Dedifferentiated amniotic fluid mesenchymal stem cell (primary cell): ENCODE data around the gene PLIN5.

Experiments used
- DNase-seq: peaks from one replicate; pipeline ENCODE4 v3.0.0-alpha.2; 2016; ENCODE audit errors: extremely low spot score

Gene PLIN5

DNA sequence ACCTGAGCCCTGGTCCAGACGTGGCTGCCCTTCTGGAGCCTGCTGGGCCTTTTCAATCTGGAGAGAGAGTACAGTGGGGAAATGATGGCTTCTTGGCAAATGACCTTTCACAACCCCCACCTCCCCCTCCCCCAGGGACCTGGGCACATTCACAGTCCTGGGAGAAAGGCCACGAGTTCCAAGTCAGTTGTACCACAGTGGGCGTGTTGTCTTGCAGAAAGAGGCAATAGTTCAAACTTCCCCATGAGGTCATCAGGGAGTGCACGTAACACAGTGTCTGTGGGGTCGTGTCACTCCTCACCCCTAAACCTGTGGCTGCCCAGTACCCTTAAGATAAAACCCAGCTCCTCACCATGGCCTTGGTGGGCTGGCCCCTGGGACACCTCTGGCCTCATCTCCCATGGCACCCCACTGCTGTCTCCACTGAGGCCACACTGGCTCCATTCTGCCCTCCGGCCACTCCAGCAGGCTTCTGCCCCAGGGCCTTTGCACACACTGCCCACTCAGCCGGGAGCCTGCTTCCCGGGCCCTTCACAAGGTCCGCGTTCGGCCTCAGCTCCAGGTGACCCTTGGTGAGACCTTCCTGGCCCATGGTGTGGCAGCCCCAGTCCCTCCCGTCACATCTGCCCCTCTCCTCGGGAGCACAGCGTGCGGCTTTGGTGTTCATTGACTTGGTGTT, 30.0 kb downstream of the PLIN5 start:
- DNase-seq, result no peak

DNA sequence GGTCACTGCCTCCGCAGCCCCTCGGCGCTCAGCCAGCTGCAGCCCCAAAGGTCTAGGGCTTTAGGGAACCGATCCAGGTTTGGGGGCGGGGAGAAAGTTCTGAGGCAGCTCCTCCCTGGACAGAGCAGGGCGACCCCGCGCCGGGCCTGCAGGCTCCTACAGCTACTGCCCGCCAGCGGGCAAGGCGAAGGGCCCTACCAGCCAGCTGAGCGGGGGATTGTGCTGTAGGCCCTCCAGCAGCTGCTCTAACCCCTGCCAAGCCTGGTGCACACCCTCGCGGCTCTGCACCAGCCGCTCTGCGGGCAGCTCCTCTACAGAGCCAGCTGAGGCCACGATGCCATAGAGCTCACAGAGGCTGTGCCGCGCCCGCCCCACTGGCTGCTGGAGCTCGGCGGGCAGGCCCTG, 30.7 kb downstream of the PLIN5 start:
- DNase-seq, result no peak

DNA sequence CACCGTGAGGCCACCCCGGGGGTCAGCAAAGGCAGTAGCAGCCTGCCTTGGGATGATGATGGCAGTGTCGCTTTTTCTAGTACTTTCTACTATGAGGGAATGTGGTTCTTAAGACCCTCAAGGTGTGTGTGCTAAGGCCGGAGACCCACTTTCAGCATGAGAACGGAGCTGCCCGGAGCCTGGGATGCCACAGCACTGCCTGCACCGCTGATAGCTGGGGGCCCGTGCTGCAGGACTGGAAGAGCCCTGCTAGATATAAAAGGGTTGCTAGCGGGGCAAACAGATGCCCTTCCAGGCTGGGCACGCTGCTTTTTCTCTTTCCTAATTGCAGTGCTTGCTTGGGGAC, 31.2 kb downstream of the PLIN5 start:
- no peak for DNase-seq

DNA sequence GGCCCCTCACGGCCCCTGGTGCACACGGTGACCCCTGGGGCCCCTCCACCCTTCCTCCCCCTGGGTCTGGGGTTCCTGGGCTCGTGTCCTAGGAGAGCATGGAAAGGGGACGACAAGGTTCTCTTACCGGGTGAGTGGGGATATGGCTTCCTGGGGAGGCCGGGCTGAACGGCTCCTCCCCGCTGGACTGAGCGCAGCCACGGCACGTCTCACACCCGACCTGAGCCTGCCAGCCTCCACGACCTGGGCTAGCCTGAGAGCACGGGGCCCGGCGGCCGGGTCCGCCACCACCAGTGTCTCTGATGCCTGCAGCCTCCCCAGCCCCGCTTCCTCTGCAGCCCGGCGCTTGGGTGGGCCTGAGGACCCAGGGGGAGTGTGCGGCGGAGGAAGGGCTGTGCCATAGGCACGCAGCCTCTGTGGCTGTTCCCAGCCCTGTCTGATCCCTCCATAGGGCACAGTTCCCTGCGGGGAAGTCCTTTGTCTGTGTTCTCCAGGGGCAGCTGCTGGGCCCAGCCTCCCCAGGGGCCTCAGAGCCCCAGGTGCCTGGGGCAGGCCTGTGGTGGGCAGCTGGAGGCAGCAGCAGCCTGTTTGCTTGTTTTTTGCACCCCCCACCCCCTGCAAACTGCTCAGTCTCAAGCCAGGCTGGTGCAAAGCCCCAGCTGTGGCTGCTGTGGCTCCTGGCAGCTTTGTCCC, 31.7 kb downstream of the PLIN5 start:
- DNase-seq, result no peak

DNA sequence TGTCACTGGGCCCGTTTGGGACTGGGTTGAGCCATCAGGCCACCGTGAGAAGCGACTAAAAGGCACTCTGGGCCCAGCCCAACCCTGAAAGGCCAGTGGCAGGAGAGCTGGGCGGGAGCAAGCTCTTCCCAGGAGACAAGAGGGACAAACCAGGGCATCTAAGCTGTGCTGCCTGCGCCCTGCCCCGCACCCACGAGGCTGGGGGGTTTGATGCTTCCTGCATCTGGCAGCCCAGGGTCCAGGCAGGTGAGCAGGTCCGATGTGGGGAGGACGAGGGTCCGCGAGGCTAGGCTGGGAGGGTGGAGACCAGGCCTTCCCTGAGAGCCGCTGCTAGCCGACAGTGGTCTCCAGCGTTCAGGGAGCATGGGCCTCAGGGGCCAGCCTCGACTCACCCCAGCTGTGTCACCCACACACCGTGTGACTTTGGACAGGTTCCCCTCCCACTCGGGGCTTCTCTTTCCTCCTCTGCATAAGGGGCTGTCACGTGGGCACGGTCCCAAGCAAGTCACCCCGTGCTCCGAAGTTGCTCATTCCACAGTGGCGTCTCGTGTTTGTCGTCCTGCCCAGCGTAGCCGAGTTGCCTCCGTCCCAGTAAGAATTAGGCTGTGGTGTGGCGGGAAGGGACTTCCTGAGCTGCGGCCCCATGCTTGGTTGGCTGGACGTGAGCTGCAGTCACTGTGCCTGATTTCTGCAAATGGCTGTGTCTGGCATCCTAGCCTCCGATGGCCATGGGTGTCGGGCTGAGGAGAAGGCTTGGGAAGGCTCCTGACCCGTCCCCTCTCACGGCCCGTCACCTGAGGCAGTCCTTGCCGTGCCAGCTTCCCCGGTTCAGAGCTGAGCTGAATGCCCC, 32.5 kb downstream of the PLIN5 start:
- no peak for DNase-seq

DNA sequence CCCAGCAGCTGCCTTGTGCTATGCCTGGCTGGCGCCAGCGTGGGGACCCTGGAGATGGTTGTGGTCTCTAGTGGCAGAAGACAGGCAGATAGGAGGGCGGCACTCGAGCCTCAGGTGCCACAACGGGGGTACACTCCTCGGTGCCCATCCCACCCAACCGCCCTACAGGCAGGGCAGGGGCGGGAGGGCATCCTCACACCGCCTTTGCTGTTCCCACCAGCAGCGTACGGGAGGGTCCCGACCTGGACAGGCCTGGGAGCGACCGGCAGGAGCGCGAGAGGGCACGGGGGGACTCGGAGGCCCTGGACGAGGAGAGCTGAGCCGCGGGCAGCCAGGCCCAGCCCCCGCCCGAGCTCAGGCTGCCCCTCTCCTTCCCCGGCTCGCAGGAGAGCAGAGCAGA, 33.3 kb downstream of the PLIN5 start:
- DNase-seq, result no peak

DNA sequence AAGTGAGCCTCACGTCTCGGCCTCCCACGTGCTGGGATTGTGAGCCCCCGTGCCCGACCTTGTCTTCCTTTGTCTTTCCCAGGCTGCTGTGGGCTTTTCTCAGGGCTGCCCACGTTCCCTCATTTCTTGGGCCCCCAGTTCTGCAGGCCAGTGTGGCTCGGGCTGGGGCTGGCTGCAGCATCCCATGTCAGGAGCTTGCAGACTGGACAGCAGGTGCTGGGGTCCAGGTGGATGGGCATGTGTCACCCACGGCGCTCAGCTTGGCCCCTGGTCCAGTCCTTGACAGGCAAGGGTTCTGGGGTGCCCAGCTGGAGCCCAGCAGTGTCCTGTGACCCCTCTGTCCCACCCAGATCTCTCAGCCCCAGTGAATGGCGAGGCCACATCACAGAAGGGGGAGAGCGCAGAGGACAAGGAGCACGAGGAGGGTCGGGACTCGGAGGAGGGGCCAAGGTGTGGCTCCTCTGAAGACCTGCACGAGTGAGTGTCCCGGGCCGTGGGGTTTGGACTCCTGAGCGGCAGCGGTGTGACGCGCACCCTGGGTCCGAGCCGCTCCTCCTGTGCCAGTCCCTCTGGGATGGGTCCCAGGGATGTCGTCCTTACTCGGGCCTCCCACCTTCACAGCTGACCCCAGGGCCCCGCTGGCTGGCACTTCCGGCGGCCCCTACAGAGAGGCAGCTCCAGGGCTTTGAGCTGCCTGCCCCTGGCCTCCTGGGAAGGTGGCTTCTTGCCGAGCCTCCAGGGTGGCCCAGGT, 34.0 kb downstream of the PLIN5 start:
- DNase-seq, result no peak

DNA sequence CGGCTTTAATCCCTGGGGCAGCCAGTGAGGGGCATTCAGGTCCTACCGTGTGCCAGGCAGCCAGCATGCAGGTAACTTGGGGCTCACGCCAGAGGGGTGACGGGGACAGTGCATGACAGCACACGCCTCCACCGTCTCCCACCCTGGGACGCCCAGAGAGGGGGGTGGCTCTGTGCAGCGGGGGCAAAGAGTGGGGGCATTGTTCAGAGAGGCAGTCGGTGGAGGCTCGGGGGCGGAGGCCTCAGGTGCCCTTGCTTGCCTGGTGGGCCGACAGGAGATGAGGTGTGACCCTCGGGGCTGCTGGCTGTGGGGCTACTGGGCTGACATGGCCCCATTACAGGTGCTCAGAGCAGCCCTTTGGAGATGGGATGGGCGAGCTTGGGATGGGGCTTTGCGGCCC, 35.2 kb downstream of the PLIN5 start:
- DNase-seq, result no peak

DNA sequence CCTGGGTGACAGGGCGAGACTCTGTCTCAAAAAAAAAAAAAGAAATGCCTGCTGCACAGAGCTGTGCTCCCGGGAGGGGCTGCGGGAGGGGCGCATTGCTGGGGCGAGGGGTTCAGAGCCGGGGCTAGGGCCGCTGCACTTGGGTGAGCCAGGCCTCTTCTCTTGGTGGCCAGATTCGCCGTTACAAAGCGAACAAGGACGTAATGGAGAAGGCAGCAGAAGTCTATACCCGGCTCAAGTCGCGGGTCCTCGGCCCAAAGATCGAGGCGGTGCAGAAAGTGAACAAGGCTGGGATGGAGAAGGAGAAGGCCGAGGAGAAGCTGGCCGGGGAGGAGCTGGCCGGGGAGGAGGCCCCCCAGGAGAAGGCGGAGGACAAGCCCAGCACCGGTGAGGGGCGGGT, 35.7 kb downstream of the PLIN5 start:
- DNase-seq, result no peak

DNA sequence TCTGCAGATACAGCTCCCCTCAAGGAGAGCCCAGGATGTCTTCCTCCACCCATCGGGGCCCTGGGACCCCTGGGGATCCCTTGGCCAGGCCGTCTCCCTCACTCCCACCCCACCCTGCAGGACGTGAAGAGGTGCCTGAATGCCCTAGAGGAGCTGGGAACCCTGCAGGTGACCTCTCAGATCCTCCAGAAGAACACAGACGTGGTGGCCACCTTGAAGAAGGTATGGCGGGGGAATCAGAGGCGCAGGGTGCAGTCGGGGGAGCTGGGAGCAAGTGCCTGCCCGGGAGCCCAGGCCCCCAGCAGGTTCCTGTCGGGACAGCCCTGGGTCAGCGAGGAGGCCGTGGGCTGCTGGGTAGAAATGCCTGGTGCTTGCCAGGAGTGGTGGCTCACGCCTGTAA, 36.3 kb downstream of the PLIN5 start:
- no peak for DNase-seq

DNA sequence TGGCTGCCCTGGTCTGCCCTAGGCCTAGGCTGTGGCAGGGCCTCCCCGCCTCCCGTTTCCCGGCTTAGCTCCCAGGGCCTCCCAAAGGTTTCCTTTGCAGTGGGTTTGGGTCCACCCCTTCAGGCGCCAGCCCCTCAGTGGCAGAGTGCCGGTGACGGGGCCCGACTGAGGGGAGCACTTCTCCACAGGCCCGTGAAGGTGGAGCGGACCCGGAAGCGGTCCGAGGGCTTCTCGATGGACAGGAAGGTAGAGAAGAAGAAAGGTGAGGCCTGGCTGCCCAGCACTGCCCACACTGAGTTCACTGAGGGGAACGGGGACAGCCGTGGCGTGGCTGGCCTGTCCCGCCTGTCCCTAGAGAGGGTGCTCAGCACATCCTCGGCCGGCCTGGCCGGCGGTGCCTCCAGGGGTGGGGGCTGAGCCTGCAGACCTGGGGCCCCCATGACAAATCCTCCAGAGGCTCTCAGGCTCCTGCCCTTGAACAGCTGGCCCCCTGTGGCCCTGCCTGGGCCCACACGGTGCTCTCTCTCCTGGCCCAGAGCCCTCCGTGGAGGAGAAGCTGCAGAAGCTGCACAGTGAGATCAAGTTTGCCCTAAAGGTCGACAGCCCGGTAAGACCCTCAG, 37.1 kb downstream of the PLIN5 start:
- DNase-seq, result no peak

DNA sequence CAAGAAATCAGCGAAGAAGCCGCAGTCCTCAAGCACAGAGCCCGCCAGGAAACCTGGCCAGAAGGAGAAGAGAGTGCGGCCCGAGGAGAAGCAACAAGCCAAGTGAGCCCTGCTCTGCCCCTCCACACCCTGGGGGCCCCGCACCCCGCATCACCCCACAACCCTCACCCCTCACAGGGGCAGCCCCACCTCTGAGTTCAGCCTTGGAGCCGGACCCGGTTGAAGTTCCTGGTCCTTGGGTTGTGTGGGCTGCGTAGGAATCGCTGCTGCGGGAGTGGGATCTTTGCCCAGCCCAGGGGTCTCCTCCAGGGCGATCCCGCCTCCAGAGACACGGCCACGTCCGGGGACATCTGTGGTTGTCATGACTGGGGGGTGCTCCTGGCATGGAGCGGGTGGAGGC, 38.7 kb downstream of the PLIN5 start:
- no peak for DNase-seq

DNA sequence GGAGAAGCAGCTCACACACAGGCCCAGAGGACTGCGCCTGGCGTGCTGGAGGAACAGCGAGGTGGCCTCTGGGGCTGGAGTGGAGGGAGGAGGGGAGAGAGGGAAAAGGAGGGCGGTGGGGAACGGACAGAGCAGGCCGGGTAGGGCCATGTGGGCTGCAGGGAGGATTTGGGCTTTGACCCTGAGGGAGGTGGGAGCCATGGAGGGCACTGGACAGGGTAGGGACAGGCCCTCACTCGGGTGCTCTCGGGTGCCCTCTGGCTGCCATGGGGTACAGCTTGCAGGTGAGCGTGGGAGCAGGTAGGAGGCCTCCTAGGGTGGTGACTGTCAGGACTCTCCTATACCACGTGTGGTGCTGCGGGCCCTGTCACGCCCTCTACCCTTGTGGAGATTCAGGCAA, 39.6 kb downstream of the PLIN5 start:
- DNase-seq, result no peak

DNA sequence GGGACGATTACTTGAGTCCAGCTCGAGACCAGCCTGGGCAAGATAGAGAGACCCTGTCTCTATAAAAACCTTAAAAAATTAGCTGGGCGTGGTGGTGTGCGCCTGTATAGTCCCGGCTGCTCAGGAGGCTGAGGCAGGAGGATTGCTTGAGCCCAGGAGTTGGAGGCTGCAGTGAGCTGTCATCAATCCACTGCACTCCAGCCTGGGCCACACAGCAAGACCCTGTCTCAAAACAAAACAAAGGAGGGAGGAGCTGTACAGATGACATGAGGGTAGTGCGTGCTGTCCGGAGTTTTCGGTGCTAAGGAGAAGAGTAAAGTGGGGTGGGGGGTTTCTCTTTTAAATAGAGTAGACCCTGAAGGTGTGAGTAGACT, 40.3 kb downstream of the PLIN5 start:
- no peak for DNase-seq

DNA sequence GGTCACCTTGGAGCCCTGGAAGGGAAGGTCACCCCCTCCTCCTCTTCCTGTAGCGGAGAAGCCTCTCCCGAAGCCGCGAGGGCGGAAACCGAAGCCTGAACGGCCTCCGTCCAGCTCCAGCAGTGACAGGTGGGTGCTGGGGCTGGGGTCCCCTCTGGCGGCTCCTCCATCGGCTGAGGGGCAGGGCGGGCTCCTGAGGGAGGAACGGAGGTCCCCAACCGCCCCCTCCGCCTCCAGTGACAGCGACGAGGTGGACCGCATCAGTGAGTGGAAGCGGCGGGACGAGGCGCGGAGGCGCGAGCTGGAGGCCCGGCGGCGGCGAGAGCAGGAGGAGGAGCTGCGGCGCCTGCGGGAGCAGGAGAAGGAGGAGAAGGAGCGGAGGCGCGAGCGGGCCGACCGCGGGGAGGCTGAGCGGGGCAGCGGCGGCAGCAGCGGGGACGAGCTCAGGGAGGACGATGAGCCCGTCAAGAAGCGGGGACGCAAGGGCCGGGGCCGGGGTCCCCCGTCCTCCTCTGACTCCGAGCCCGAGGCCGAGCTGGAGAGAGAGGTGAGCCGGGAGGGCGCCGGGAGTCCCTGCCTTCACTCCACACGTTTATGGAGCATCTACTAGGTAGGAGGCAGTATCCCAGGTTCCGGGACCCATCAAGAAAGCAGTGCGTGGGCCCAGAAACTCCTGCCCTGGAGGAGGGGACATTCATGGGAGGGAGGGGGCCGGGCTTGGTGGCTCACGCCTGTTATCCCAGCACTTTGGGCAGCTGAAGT, 40.9 kb downstream of the PLIN5 start:
- DNase-seq, result no peak

DNA sequence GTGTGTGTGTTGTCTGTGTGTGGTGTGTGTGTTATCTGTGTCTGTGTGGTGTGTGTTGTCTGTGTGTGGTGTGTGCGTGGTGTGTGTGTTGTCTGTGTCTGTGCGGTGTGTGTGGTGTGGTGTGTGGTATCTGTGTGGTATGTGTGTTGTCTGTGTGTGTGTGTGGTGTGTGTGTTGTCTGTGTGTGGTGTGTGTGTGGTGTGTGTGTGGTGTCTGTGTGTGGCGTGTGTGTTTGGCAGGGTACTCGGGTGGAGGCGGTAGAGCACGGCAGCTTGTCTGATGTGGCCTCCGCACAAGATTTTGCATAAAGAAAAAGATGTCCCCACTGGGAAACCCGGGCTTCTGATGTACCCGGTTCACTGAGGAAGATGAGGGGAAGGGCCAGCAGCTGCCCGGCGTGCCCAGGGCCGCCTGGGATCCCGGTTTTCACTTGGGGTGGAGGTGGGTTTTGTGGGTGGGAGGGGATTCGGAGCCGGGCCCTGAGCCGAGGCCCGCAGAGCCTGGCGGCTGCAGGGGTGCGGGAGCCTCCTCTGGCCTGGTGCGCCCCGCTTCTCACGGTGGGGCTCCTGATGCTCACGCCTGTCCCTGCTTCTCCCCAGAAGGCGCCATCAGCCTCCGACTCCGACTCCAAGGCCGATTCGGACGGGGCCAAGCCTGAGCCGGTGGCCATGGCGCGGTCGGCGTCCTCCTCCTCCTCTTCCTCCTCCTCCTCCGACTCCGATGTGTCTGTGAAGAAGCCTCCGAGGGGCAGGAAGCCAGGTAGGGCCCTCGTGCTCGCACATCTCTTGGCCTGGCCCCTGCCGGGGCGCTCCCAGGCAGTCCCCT, 41.7 kb downstream of the PLIN5 start:
- DNase-seq, result no peak

DNA sequence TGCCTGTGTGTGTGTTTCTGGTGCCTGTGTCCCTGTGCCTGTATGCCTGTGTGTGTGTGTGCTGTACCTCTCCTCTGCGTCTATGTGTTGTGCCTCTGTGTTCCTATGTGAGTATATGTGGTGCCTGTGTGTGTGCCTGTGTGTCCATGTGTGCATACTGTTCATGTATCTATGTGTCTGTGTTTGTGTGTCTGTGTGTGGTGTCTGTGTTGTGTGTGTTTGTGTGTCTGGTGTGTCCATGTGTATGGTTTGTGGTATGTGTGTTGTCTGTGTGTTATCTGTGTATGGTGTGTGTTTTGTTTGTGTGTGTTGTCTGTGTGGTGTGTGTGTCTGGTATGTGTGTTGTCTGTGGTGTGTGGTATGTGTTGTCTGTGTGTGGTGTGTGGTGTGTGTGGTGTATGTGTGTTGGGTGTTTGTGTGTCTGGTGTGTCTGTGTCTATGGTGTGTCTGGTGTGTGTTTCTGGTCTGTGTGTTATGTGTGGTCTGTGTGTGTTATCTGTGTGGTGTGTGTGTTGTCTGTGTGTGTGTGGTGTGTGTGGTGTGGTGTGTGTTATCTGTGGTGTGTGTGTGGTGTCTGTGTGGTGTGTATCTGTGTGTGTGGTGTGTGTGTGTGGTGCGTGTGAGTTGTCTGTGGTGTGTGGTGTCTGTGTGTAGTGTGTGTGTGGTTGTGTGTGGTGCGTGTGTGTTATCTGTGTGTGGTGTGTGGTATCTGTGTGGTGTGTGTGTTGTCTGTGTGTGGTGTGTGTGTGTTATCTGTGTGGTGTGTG, 42.5 kb downstream of the PLIN5 start:
- no peak for DNase-seq

DNA sequence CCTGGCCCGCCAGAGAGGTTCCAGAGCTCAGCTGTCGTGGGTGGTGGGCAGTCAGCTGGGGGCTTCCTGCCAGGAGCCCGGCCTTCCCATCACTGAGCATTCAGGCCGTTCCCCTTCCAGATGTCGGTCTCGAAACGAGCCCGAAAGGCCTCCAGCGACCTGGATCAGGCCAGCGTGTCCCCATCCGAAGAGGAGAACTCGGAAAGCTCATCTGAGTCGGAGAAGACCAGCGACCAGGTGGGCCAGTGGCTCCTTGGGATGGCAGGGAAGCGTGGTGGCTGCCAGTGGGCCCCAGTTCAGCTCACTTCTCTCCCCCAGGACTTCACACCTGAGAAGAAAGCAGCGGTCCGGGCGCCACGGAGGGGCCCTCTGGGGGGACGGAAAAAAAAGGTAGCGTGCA, 43.6 kb downstream of the PLIN5 start:
- no peak for DNase-seq

DNA sequence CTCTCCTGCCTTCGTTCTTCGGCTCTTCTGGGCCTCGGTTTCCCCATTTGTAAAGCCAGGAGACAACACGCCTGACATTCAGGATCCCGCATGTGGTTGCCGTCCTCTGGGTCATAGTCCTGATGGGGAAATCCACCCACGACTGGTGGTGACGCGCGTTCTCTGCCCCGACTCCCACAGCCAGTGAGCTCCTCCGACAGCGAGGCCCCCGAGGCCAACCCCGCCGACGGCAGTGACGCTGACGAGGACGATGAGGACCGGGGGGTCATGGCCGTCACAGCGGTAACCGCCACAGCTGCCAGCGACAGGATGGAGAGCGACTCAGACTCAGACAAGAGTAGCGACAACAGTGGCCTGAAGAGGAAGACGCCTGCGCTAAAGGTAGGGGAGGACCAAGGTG, 46.5 kb downstream of the PLIN5 start:
- no peak for DNase-seq

DNA sequence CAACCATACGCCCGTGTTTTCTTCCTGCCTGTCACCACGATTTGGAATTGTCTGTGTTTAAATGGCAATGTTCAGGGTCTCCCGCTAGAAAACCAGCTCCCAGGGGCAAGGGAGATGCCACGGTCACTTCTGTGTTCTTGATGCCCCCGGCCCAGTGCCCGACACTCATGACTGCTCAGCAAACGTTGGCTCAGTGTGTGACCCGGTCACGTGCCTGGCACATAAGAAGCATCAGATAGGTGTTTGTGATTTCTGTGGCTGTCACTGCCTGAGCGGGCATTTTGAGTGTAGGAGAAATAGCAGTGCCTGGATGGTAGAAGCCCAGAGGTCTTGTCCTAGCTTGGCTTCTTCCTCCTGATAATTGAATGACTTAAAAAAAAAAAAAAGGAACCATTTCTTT, 47.5 kb downstream of the PLIN5 start:
- no peak for DNase-seq
